C4-2B (cell line): ENCODE results near the gene MAMSTR.

Source experiments
- ZFX ChIP-seq: fragments of 450-650 bp; IDR thresholded peaks from 2 replicates; pipeline ENCODE4 v1.6.1; 2017
- TF ChIP-seq, protein P1 (sequence below): fragments of 450-650 bp; conservative IDR thresholded peaks from 2 replicates; pipeline ENCODE4 v1.5.1; 2017; ENCODE audit warnings: mild to moderate bottlenecking

GRCh38 chr19:48756212-48756611 is 36.7 kb upstream of the MAMSTR start:
- TF ChIP-seq, protein P1, sequence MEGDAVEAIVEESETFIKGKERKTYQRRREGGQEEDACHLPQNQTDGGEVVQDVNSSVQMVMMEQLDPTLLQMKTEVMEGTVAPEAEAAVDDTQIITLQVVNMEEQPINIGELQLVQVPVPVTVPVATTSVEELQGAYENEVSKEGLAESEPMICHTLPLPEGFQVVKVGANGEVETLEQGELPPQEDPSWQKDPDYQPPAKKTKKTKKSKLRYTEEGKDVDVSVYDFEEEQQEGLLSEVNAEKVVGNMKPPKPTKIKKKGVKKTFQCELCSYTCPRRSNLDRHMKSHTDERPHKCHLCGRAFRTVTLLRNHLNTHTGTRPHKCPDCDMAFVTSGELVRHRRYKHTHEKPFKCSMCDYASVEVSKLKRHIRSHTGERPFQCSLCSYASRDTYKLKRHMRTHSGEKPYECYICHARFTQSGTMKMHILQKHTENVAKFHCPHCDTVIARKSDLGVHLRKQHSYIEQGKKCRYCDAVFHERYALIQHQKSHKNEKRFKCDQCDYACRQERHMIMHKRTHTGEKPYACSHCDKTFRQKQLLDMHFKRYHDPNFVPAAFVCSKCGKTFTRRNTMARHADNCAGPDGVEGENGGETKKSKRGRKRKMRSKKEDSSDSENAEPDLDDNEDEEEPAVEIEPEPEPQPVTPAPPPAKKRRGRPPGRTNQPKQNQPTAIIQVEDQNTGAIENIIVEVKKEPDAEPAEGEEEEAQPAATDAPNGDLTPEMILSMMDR = no peak
- no peak for TF ChIP-seq ZFX
